ENCODE measurements around the gene PI4K2A. TPM values are rescaled to one million over a fixed set of nuclear protein-coding genes. Genes with fewer than 3 reads are reported as not detected.

Gene PI4K2A
- total and polyA plus RNA-seq, 2 donors from 2014 or later (not counting 2 experiments from before 2014, with no cell fraction given), result 28.1 to 28.9 TPM

Other genes with a start within 250 kb of the PI4K2A start
- 32.7 and 40.1 TPM in 2 replicates for gene RRP12, start 239.3 kb upstream of the PI4K2A start, total RNA-seq
- 23.7 and 27.7 TPM in 2 replicates for gene RRP12, start 239.3 kb upstream of the PI4K2A start, polyA plus RNA-seq
- 520 and 546 TPM in 2 replicates for gene PGAM1, start 214.5 kb upstream of the PI4K2A start, total RNA-seq
- gene PGAM1, start 214.5 kb upstream of the PI4K2A start, polyA plus RNA-seq, result 438 and 526 TPM in 2 replicates
- 50.6 and 50.9 TPM in 2 replicates for gene EXOSC1, start 194.7 kb upstream of the PI4K2A start, total RNA-seq
- gene EXOSC1, start 194.7 kb upstream of the PI4K2A start, polyA plus RNA-seq, result 58.7 and 58.9 TPM in 2 replicates
- 78.9 and 85.5 TPM in 2 replicates for gene ZDHHC16, start 194.5 kb upstream of the PI4K2A start, total RNA-seq
- gene ZDHHC16, start 194.5 kb upstream of the PI4K2A start, polyA plus RNA-seq, result 79.1 and 85.9 TPM in 2 replicates
- gene MMS19, start 142.2 kb upstream of the PI4K2A start, total RNA-seq, result 101 and 107 TPM in 2 replicates
- gene MMS19, start 142.2 kb upstream of the PI4K2A start, polyA plus RNA-seq, result 79.9 and 87.3 TPM in 2 replicates
- 24.3 and 26.3 TPM in 2 replicates for gene UBTD1, start 141.7 kb upstream of the PI4K2A start, total RNA-seq
- 37.0 and 39.5 TPM in 2 replicates for gene UBTD1, start 141.7 kb upstream of the PI4K2A start, polyA plus RNA-seq
- 1.1 and 1.6 TPM in 2 replicates for gene ANKRD2, start 67.9 kb upstream of the PI4K2A start, total RNA-seq
- 1.2 and 2.1 TPM in 2 replicates for gene ANKRD2, start 67.9 kb upstream of the PI4K2A start, polyA plus RNA-seq
- 0.48 and 0.56 TPM in 2 replicates for gene HOGA1, start 56.3 kb upstream of the PI4K2A start, total RNA-seq
- gene HOGA1, start 56.3 kb upstream of the PI4K2A start, polyA plus RNA-seq, result 0.38 and 0.51 TPM in 2 replicates
- gene C10orf62, start 51.0 kb upstream of the PI4K2A start, total RNA-seq, result not detected in 2 replicates
- not detected in 2 replicates for gene C10orf62, start 51.0 kb upstream of the PI4K2A start, polyA plus RNA-seq
- 7.4 and 9.7 TPM in 2 replicates for gene MORN4, start 7.2 kb upstream of the PI4K2A start, total RNA-seq
- gene MORN4, start 7.2 kb upstream of the PI4K2A start, polyA plus RNA-seq, result 8.9 and 11.3 TPM in 2 replicates
- 19.7 and 22.7 TPM in 2 replicates for gene AVPI1, start 46.6 kb downstream of the PI4K2A start, total RNA-seq
- gene AVPI1, start 46.6 kb downstream of the PI4K2A start, polyA plus RNA-seq, result 20.4 and 24.0 TPM in 2 replicates
- gene MARVELD1, start 73.1 kb downstream of the PI4K2A start, total RNA-seq, result 52.9 and 58.6 TPM in 2 replicates
- gene MARVELD1, start 73.1 kb downstream of the PI4K2A start, polyA plus RNA-seq, result 47.6 and 53.0 TPM in 2 replicates
- gene ZFYVE27, start 96.5 kb downstream of the PI4K2A start, total RNA-seq, result 15.3 and 18.3 TPM in 2 replicates
- gene ZFYVE27, start 96.5 kb downstream of the PI4K2A start, polyA plus RNA-seq, result 14.1 and 14.2 TPM in 2 replicates
- gene SFRP5, start 131.3 kb downstream of the PI4K2A start, total RNA-seq, result not detected in 2 replicates
- 0.02 TPM in 1 of 2 replicates, not detected in the other for gene SFRP5, start 131.3 kb downstream of the PI4K2A start, polyA plus RNA-seq
- gene GOLGA7B, start 209.2 kb downstream of the PI4K2A start, total RNA-seq, result 0.63 and 0.68 TPM in 2 replicates
- 0.66 and 0.90 TPM in 2 replicates for gene GOLGA7B, start 209.2 kb downstream of the PI4K2A start, polyA plus RNA-seq